HG03460 (cell line): ENCODE data around the gene GJB1.

Experiments
- ATAC-seq: cut with Tn5 transposase; IDR thresholded peaks from one replicate; pipeline ENCODE4 v1.9.1; 2021; ENCODE audit not compliant: unreplicated experiment

GJB1 gene

GRCh38 chrX:71214604-71215337 is 8.3 kb upstream of the GJB1 start:
- no peak for ATAC-seq

GRCh38 chrX:71215338-71215912 is 7.6 kb upstream of the GJB1 start:
- ATAC-seq: no peak

GRCh38 chrX:71216485-71216884 is 6.5 kb upstream of the GJB1 start:
- no peak for ATAC-seq

- no peak for ATAC-seq
These were observed 5.7 kb upstream of the GJB1 start for GRCh38 chrX:71217298-71217697.

- no peak for ATAC-seq
These were observed 1.9 kb upstream of the GJB1 start for GRCh38 chrX:71221145-71221544.

GRCh38 chrX:71224098-71224708 is 1.2 kb downstream of the GJB1 start:
- no peak for ATAC-seq

GRCh38 chrX:71225009-71225408 is 2.0 kb downstream of the GJB1 start:
- no peak for ATAC-seq

- no peak for ATAC-seq
These were observed 2.7 kb downstream of the GJB1 start for GRCh38 chrX:71225676-71226075.

- ATAC-seq: no peak
These were observed 4.5 kb downstream of the GJB1 start for GRCh38 chrX:71227370-71228062.

- ATAC-seq: no peak
These were observed 5.1 kb downstream of the GJB1 start for GRCh38 chrX:71228063-71228642.

- ATAC-seq: no peak
These were observed 12.5 kb downstream of the GJB1 start for GRCh38 chrX:71235482-71235881.

- ATAC-seq: no peak
These were observed 13.8 kb downstream of the GJB1 start for GRCh38 chrX:71236836-71237235.

GRCh38 chrX:71239781-71240180 is 16.8 kb downstream of the GJB1 start:
- no peak for ATAC-seq

- no peak for ATAC-seq
These were observed 18.3 kb downstream of the GJB1 start for GRCh38 chrX:71241301-71241700.

GRCh38 chrX:71244359-71245128 is 21.5 kb downstream of the GJB1 start:
- ATAC-seq: no peak

- ATAC-seq: no peak
These were observed 22.1 kb downstream of the GJB1 start for GRCh38 chrX:71245159-71245558.

- ATAC-seq: no peak
These were observed 27.8 kb downstream of the GJB1 start for GRCh38 chrX:71250841-71251240.

GRCh38 chrX:71251466-71251973 is 28.5 kb downstream of the GJB1 start:
- no peak for ATAC-seq

GRCh38 chrX:71252221-71252620 is 29.2 kb downstream of the GJB1 start:
- no peak for ATAC-seq

- no peak for ATAC-seq
These were observed 30.4 kb downstream of the GJB1 start for GRCh38 chrX:71253253-71254091.
